ENCODE data around the gene ARL8B. TPM values are rescaled to one million over a fixed set of nuclear protein-coding genes. Genes with fewer than 3 reads are reported as not detected.
A peak's percentile ranks its signal among the peaks of the same experiment; 100 is the strongest.

Gene ARL8B
- total RNA-seq, 1 donor from 2014 or later = 43.5 TPM

- Mint-ChIP-seq H3K9me3 (no peaks in the 10 kb centered on the region), H3K36me3 (peaks cover 3% of the 10 kb centered on the region), H3K27me3 (no peaks in the 10 kb centered on the region), H3K27ac (peak overlapping the region; percentile 13), H3K4me1 (ENCODE audit: unreplicated experiment) (peaks cover 37% of the 10 kb centered on the region), H3K4me3 (no peak overlapping the region)
- no peak for TF ChIP-seq CTCF (conservative IDR thresholded peaks at IDR 0.05)
- no peak for DNase-seq (ENCODE audit: extremely low spot score, unreplicated experiment)
These were observed 40.0 kb downstream of the ARL8B start for GRCh38 chr3:5162102-5162501.

GRCh38 chr3:5165698-5166097 is 43.6 kb downstream of the ARL8B start:
- no peak for TF ChIP-seq CTCF (conservative IDR thresholded peaks at IDR 0.05)
- H3K4me3 Mint-ChIP-seq = no peak overlapping the region
- H3K4me1 Mint-ChIP-seq (ENCODE audit: unreplicated experiment) = peaks cover 27% of the 10 kb centered on the region
- no peak for DNase-seq (ENCODE audit: extremely low spot score, unreplicated experiment)
- no peak overlapping the region for H3K27ac Mint-ChIP-seq
- no peaks in the 10 kb centered on the region for H3K9me3 Mint-ChIP-seq
- peaks cover 3% of the 10 kb centered on the region for H3K36me3 Mint-ChIP-seq
- no peaks in the 10 kb centered on the region for H3K27me3 Mint-ChIP-seq

- H3K4me1 Mint-ChIP-seq (ENCODE audit: unreplicated experiment) = peaks cover 16% of the 10 kb centered on the region
- peaks cover 3% of the 10 kb centered on the region for H3K36me3 Mint-ChIP-seq
- H3K27me3 Mint-ChIP-seq = no peaks in the 10 kb centered on the region
- no peak for DNase-seq (ENCODE audit: extremely low spot score, unreplicated experiment)
- H3K9me3 Mint-ChIP-seq = no peaks in the 10 kb centered on the region
- TF ChIP-seq CTCF (conservative IDR thresholded peaks at IDR 0.05) = no peak
- H3K27ac Mint-ChIP-seq = no peak overlapping the region
- no peak overlapping the region for H3K4me3 Mint-ChIP-seq
These were observed 44.8 kb downstream of the ARL8B start for GRCh38 chr3:5166846-5167245.

- H3K4me1 Mint-ChIP-seq (ENCODE audit: unreplicated experiment) = peaks cover 12% of the 10 kb centered on the region
- H3K36me3 Mint-ChIP-seq = peaks cover 8% of the 10 kb centered on the region
- no peaks in the 10 kb centered on the region for H3K9me3 Mint-ChIP-seq
- no peak for DNase-seq (ENCODE audit: extremely low spot score, unreplicated experiment)
- H3K27ac Mint-ChIP-seq = no peak overlapping the region
- H3K27me3 Mint-ChIP-seq = no peaks in the 10 kb centered on the region
- no peak for TF ChIP-seq CTCF (conservative IDR thresholded peaks at IDR 0.05)
- H3K4me3 Mint-ChIP-seq = no peak overlapping the region
These were observed 46.0 kb downstream of the ARL8B start for GRCh38 chr3:5168110-5168509.

GRCh38 chr3:5169807-5170206 is 47.7 kb downstream of the ARL8B start:
- no peaks in the 10 kb centered on the region for H3K27me3 Mint-ChIP-seq
- H3K27ac Mint-ChIP-seq = no peak overlapping the region
- no peak for TF ChIP-seq CTCF (conservative IDR thresholded peaks at IDR 0.05)
- H3K4me3 Mint-ChIP-seq = no peak overlapping the region
- H3K9me3 Mint-ChIP-seq = no peaks in the 10 kb centered on the region
- no peak for DNase-seq (ENCODE audit: extremely low spot score, unreplicated experiment)
- peaks cover 10% of the 10 kb centered on the region for H3K4me1 Mint-ChIP-seq (ENCODE audit: unreplicated experiment)
- H3K36me3 Mint-ChIP-seq = peaks cover 14% of the 10 kb centered on the region

- no peaks in the 10 kb centered on the region for H3K27me3 Mint-ChIP-seq
These were observed 48.9 kb downstream of the ARL8B start for GRCh38 chr3:5170975-5171374.

More at GRCh38 chr3:5170975-5171374, 48.9 kb downstream of the ARL8B start:
- peaks cover 15% of the 10 kb centered on the region for H3K36me3 Mint-ChIP-seq
- no peak for TF ChIP-seq CTCF (conservative IDR thresholded peaks at IDR 0.05)
- DNase-seq (ENCODE audit: extremely low spot score, unreplicated experiment) = no peak
- no peaks in the 10 kb centered on the region for H3K9me3 Mint-ChIP-seq
- H3K27ac Mint-ChIP-seq = no peak overlapping the region
- no peak overlapping the region for H3K4me3 Mint-ChIP-seq
- no peaks in the 10 kb centered on the region for H3K4me1 Mint-ChIP-seq (ENCODE audit: unreplicated experiment)

Data from type B pancreatic cell (in vitro differentiated cells).